Neural crest cell (in vitro differentiated cells): ENCODE measurements around the gene PDXK. TPM values are rescaled to one million over a fixed set of nuclear protein-coding genes. Genes with fewer than 3 reads are reported as not detected.

Experiments
- DNase-seq: peaks from one replicate; pipeline ENCODE4 v3.0.0; 2021; ENCODE audit warnings: low read depth, mixed read lengths, low spot score
- H3K27ac Mint-ChIP-seq: one replicate; pipeline ENCODE4 v1.8.0; 2021; ENCODE audit warnings: mild to moderate bottlenecking, mixed read lengths; ENCODE audit not compliant: unreplicated experiment
- H3K27me3 Mint-ChIP-seq: 2 replicates; pipeline ENCODE4 v1.8.0; 2021; ENCODE audit warnings: low read depth, mild to moderate bottlenecking, mixed read lengths
- H3K36me3 Mint-ChIP-seq: 2 replicates; pipeline ENCODE4 v1.8.0; 2021; ENCODE audit warnings: low read depth, mild to moderate bottlenecking, mixed read lengths
- H3K4me1 Mint-ChIP-seq: 2 replicates; pipeline ENCODE4 v1.8.0; 2021; ENCODE audit warnings: mixed read lengths
- H3K4me3 Mint-ChIP-seq: one replicate; pipeline ENCODE4 v1.8.0; 2021; ENCODE audit warnings: mild to moderate bottlenecking, mixed read lengths
- H3K9me3 Mint-ChIP-seq: 2 replicates; pipeline ENCODE4 v1.8.0; 2021; ENCODE audit warnings: mixed read lengths
- CTCF ChIP-seq: fragments of 200-600 bp; sonication (generic); conservative IDR thresholded peaks from 2 replicates; pipeline ENCODE4 v1.5.0; 2021; ENCODE audit warnings: antibody characterized with exemption, mild to moderate bottlenecking
- total RNA-seq: library from RNA; stranded (reverse); gene quantifications from 2 replicates; pipeline ENCODE4 v1.2.1, GENCODE V29; 2021

The PDXK gene
- total RNA-seq, 1 donor from 2014 or later = 67.3 TPM

- no peaks in the 10 kb centered on the region for H3K9me3 Mint-ChIP-seq
- no peak for TF ChIP-seq CTCF
- no peak for DNase-seq
- H3K4me1 Mint-ChIP-seq = no peaks in the 10 kb centered on the region
- H3K27me3 Mint-ChIP-seq = no peaks in the 10 kb centered on the region
- H3K27ac Mint-ChIP-seq = no peak overlapping the region
- no peak overlapping the region for H3K4me3 Mint-ChIP-seq
- H3K36me3 Mint-ChIP-seq = peaks cover 7% of the 10 kb centered on the region
Observed at GRCh38 chr21:43801006-43801783, 82.3 kb downstream of the PDXK start.

GRCh38 chr21:43802713-43803313, 83.9 kb downstream of the PDXK start:
- H3K4me1 Mint-ChIP-seq = no peaks in the 10 kb centered on the region
- peak overlapping the region; percentile 31 for H3K4me3 Mint-ChIP-seq
- H3K27ac Mint-ChIP-seq = no peak overlapping the region
- no peak for TF ChIP-seq CTCF
- H3K27me3 Mint-ChIP-seq = no peaks in the 10 kb centered on the region
- peaks cover 3% of the 10 kb centered on the region for H3K36me3 Mint-ChIP-seq
- H3K9me3 Mint-ChIP-seq = no peaks in the 10 kb centered on the region
- no peak for DNase-seq

DNA sequence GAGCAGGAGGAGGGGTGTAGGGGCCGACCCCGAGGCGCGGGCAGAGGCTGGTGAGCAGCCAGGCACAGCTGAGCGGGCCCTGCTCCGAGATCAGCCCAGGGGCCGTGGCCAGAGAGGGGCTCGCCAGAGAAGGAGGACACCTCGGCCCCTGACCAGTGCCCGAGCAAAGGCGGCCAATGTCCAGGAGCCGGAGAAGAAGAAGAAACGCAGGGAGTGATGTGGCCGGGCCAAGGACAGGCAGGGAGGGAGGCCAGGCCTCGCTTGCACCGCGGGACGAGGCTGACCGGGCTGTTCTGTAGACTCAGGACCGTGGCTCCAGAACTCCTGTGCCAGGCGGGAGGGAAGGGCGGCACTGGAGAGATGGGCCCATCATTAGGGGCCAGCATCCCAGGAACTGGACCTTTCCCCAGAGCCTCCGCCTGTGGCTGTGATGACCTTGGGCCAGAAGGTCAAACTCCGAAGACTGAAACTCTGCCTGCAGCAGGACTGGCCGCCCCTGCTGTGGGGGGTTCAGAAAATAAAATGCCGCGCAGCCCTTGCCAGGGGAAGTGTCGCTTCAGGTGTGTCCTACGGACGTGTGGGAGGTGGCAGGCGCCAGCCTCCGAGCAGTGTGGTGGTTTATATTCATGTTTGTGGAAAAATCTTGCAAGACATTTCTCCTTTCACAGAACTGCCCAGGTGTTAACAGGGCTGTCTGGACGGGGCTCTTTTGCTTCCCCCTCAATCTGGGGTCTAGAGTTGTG, 84.8 kb downstream of the PDXK start:
- Mint-ChIP-seq H3K4me1 (no peaks in the 10 kb centered on the region), H3K36me3 (no peaks in the 10 kb centered on the region), H3K4me3 (no peak overlapping the region), H3K27ac (no peak overlapping the region), H3K9me3 (no peaks in the 10 kb centered on the region), H3K27me3 (no peaks in the 10 kb centered on the region)
- no peak for TF ChIP-seq CTCF
- DNase-seq = no peak

- DNase-seq = no peak
- no peak overlapping the region for H3K27ac Mint-ChIP-seq
- H3K36me3 Mint-ChIP-seq = no peaks in the 10 kb centered on the region
- no peak for TF ChIP-seq CTCF
- no peak overlapping the region for H3K4me3 Mint-ChIP-seq
- H3K27me3 Mint-ChIP-seq = no peaks in the 10 kb centered on the region
- no peaks in the 10 kb centered on the region for H3K4me1 Mint-ChIP-seq
- H3K9me3 Mint-ChIP-seq = no peaks in the 10 kb centered on the region
Observed at GRCh38 chr21:43805275-43805800, 86.4 kb downstream of the PDXK start.

- H3K4me3 Mint-ChIP-seq = no peak overlapping the region
- no peaks in the 10 kb centered on the region for H3K9me3 Mint-ChIP-seq
- TF ChIP-seq CTCF = no peak
- no peak for DNase-seq
- H3K27me3 Mint-ChIP-seq = no peaks in the 10 kb centered on the region
- no peaks in the 10 kb centered on the region for H3K36me3 Mint-ChIP-seq
- H3K27ac Mint-ChIP-seq = no peak overlapping the region
- no peaks in the 10 kb centered on the region for H3K4me1 Mint-ChIP-seq
Observed at GRCh38 chr21:43806017-43806710, 87.2 kb downstream of the PDXK start.
